Activated T-cell treated with anti-CD3 and anti-CD28 coated beads, Interleukin-2, amount 50 U/mL, for 72 hours (primary cell): ENCODE data around the gene COQ10B. TPM values are rescaled to one million over a fixed set of nuclear protein-coding genes. Genes with fewer than 3 reads are reported as not detected.
"Not testable (repeated sequence)": the region's sequence is repeated elsewhere in the genome, so short reads cannot be mapped to it uniquely, and the experiment has no call there.

Experiments
- ATAC-seq, 2 donors: fragments of 150-1000 bp; cut with Tn5 transposase; replicated peaks in 1 of 2; 2 replicates each; pipeline ENCODE4 v1.10.0; 2021; ENCODE audit warnings: moderate library complexity in 2 of 2, mild to moderate bottlenecking in 1 of 2
- DNase-seq, 2 donors: peaks; one replicate each; pipeline ENCODE4 v3.0.0; 2021 to 2022; ENCODE audit warnings: mixed read lengths in 1 of 2
- H3K27ac Mint-ChIP-seq: one replicate; pipeline ENCODE4 v1.8.0; 2022; ENCODE audit warnings: mild to moderate bottlenecking, moderate library complexity, mixed read lengths
- H3K27me3 Mint-ChIP-seq: one replicate; pipeline ENCODE4 v1.8.0; 2022; ENCODE audit warnings: low read depth, mixed read lengths
- H3K36me3 Mint-ChIP-seq, 2 donors: one replicate each; pipeline ENCODE4 v1.8.0; 2022; ENCODE audit warnings: mixed read lengths in 2 of 2, mild to moderate bottlenecking in 1 of 2; ENCODE audit not compliant: insufficient read depth in 2 of 2
- H3K4me1 Mint-ChIP-seq: one replicate; pipeline ENCODE4 v1.8.0; 2022; ENCODE audit warnings: low read depth, mixed read lengths
- H3K4me3 Mint-ChIP-seq, 2 donors: one replicate each; pipeline ENCODE4 v1.8.0; 2022; ENCODE audit warnings: mild to moderate bottlenecking in 2 of 2, mixed read lengths in 2 of 2, moderate library complexity in 2 of 2
- H3K9me3 Mint-ChIP-seq, 2 donors: one replicate each; pipeline ENCODE4 v1.8.0; 2022; ENCODE audit warnings: mixed read lengths in 2 of 2
- total RNA-seq, 2 donors: library from RNA; stranded (reverse); gene quantifications; one replicate each; pipeline ENCODE4 v1.2.3, GENCODE V29; 2022

COQ10B gene
- total RNA-seq: 10 to 100 TPM; 24.0 to 25.6 TPM

DNA sequence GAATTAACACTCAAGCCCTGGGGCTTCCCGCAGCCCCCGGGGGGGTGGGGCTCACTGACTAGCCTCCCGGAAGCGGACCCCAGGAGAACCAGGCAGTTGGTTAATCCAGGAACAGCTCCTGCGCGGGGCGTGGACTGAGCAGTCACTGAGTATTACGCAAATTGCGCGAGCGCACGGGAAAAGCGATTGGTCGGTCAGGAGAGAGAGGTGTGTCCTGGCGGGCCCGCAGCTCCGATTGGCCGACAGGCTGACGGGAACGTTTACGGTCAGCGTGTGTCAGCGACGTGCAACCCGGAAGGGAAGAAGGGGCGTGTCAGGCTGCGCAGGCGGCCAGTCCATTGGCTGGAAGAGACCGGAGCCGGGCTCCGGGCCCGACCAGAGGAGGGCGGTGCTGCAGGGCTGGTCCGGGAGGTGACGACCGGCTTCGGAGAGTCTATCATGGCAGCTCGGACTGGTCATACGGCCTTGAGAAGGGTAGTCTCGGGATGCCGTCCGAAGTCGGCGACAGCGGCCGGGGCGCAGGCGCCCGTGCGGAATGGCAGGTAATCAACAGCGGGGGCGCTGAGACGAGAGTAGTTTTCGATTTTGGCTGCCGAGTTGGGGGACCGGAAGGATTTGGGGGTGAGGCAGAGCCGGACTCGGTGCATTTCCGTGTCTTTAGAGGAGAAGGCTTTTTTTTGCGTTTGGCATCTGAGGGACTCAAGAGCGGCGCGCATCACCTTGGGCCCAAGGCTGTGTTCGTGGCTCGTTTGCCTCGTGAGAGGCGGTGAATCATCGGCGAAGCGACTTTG lies at the start of gene COQ10B:
TSS of gene COQ10B (plus strand) at position 430 of the 791 bp plus-strand sequence. CDS start at position 439, 9 bp downstream.
- peaks cover 10 to 11% of the 10 kb centered on the region in 2 donors for H3K36me3 Mint-ChIP-seq
- peak; percentile 98 to 99 for DNase-seq
- H3K9me3 Mint-ChIP-seq: no peaks in the 10 kb centered on the region
- peak within 1 kb of the TSS; percentile 95 to 96 for H3K4me3 Mint-ChIP-seq
- peaks cover 49% of the 10 kb centered on the region for H3K4me1 Mint-ChIP-seq
- ATAC-seq: peak; percentile 93
- peak within 1 kb of the TSS; percentile 99 for H3K27ac Mint-ChIP-seq
- no peaks in the 10 kb centered on the region for H3K27me3 Mint-ChIP-seq

- Mint-ChIP-seq H3K4me3 (no peak overlapping the region), H3K9me3 (no peaks in the 10 kb centered on the region), H3K4me1 (no peaks in the 10 kb centered on the region), H3K36me3 (peaks cover 14 to 59% of the 10 kb centered on the region in 2 donors), H3K27me3 (no peaks in the 10 kb centered on the region), H3K27ac (no peak overlapping the region)
- ATAC-seq (no peak), DNase-seq (no peak)
Observed at GRCh38 chr2:197405582-197405981, 47.8 kb upstream of the COQ10B start.

DNA sequence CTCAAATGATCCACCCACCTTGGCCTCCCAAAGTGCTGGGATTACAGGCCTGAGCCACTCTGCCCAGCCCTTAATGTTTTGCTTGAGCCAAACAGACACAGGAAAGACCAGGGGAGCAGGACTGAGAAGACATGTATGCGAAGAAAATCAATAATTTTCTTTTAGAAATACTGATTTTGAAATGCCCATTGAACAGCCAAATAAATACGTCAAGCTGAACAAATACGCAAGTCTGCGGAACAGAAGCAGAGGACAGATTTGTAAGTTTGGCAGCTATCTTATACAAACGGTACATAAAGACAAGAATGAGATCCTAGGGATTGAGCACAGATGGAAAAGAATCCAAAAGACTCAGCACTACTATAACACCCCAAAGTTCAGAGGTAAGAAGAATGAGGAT lies 39.3 kb upstream of the COQ10B start:
- Mint-ChIP-seq H3K4me3 (no peak overlapping the region), H3K27ac (no peak overlapping the region), H3K36me3 (peaks cover 15 to 42% of the 10 kb centered on the region in 2 donors), H3K27me3 (no peaks in the 10 kb centered on the region), H3K9me3 (no peaks in the 10 kb centered on the region), H3K4me1 (no peaks in the 10 kb centered on the region)
- no peak for ATAC-seq
- DNase-seq: no peak

DNA sequence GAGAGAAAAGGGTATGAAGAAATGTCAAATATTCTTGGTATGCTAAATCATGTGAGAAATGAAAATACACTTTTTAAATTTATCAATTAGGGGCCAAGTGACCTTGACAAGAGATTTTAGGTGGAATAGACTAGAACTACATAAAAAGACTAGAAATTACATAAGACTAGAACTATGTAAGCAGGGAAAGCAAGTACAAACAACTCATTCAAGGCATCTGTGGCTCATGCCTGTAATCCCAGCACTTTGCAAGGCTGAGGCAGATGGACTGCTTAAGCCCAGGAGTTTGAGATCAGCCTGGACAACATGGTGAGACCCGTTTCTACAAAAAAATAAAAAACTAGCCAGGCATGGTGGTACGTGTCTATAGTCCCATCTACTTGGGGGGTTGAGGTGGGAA lies 38.8 kb upstream of the COQ10B start:
- H3K27me3 Mint-ChIP-seq: no peaks in the 10 kb centered on the region
- no peaks in the 10 kb centered on the region for H3K4me1 Mint-ChIP-seq
- ATAC-seq (no peak), DNase-seq (no peak)
- H3K9me3 Mint-ChIP-seq: no peaks in the 10 kb centered on the region
- peaks cover 15 to 43% of the 10 kb centered on the region in 2 donors for H3K36me3 Mint-ChIP-seq
- H3K4me3 Mint-ChIP-seq: no peak overlapping the region
- H3K27ac Mint-ChIP-seq: no peak overlapping the region

- peaks cover 12% of the 10 kb centered on the region for H3K4me1 Mint-ChIP-seq
- no peaks in the 10 kb centered on the region for H3K9me3 Mint-ChIP-seq
- no peaks in the 10 kb centered on the region for H3K27me3 Mint-ChIP-seq
- peaks cover 14 to 34% of the 10 kb centered on the region in 2 donors for H3K36me3 Mint-ChIP-seq
- no peak for ATAC-seq
- no peak overlapping the region for H3K27ac Mint-ChIP-seq
- DNase-seq: no peak
- no peak overlapping the region for H3K4me3 Mint-ChIP-seq
Observed at GRCh38 chr2:197416268-197416667, 37.1 kb upstream of the COQ10B start.

DNA sequence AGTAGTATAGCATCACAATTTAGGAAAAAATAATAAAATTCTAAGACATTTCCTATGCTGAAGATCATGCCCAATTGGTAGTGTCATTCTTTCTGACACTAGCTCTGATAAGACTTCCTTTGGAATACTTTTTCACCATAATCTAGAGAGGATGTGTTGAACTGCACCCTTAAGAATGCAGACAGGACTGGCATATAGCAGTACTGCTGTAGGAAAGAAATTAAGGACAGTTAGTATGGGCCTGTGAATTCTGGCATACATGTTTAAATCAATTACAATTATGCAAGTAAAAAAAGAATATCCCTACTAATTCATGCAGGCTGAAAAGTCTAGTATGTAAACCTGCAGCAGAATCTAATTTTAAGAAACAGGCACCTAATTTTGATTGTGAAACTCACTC lies 33.9 kb upstream of the COQ10B start:
- DNase-seq (no peak), ATAC-seq (no peak)
- no peaks in the 10 kb centered on the region for H3K9me3 Mint-ChIP-seq
- H3K36me3 Mint-ChIP-seq: peaks cover 10 to 27% of the 10 kb centered on the region in 2 donors
- peaks cover 26% of the 10 kb centered on the region for H3K4me1 Mint-ChIP-seq
- no peaks in the 10 kb centered on the region for H3K27me3 Mint-ChIP-seq
- peak overlapping the region; percentile 77 for H3K27ac Mint-ChIP-seq
- no peak overlapping the region for H3K4me3 Mint-ChIP-seq

DNA sequence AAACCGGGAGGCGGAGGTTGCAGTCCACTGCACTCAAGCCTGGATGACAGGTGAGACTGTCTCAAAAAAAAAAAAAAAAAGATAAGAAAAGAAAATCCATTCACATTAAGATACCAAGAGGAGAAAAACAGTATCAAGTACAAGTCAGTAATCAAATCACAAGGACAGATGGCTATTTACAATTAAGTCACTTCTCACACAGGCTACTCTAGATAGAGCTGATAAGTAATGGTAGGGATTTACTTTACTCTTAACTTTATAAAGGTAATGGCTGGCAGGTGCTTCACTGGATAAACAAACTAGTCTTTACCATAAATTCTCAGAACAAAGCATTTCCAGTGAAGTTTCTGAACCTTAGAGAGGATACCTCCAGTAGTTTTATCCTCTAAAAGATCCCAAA lies 30.0 kb upstream of the COQ10B start:
- Mint-ChIP-seq H3K27ac (peak overlapping the region; percentile 63), H3K4me3 (no peak overlapping the region), H3K27me3 (no peaks in the 10 kb centered on the region), H3K9me3 (no peaks in the 10 kb centered on the region), H3K4me1 (peaks cover 56% of the 10 kb centered on the region), H3K36me3 (peaks cover 1 to 12% of the 10 kb centered on the region in 2 donors)
- no peak for ATAC-seq
- no peak for DNase-seq

DNA sequence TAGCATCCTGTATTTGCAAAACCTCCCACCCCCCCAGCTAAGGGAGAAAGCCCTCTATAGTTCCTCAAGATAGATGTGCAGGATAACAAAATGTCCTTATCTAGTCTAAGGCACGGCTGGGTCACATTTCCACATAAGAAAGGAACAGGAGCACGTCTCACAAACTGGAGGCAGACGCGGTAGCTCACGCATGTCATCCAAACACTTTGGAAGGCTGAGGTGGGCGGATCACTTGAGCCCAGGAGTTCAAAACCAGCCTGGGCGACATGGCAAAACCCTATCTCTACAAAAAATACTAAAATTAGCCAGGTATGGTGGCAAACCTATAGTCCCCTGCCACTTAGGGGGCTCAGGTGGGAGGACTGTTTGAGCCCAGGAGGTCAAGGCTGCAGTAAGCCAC lies 27.8 kb upstream of the COQ10B start:
- Mint-ChIP-seq H3K4me1 (peaks cover 73% of the 10 kb centered on the region), H3K27ac (no peak overlapping the region), H3K36me3 (peaks cover 1 to 16% of the 10 kb centered on the region in 2 donors), H3K9me3 (no peaks in the 10 kb centered on the region), H3K27me3 (no peaks in the 10 kb centered on the region), H3K4me3 (peak overlapping the region in 1 of 2 donors; percentile 59)
- DNase-seq (no peak), ATAC-seq (no peak)

GRCh38 chr2:197426723-197427603 lies 26.4 kb upstream of the COQ10B start:
- Mint-ChIP-seq H3K9me3 (no peaks in the 10 kb centered on the region), H3K36me3 (peaks cover 4 to 20% of the 10 kb centered on the region in 2 donors), H3K4me3 (peak overlapping the region; percentile 11 to 59), H3K27ac (peak overlapping the region; percentile 54), H3K4me1 (peaks cover 76% of the 10 kb centered on the region), H3K27me3 (no peaks in the 10 kb centered on the region)
- DNase-seq (no peak), ATAC-seq (no peak)

GRCh38 chr2:197427986-197428385 lies 25.4 kb upstream of the COQ10B start:
- Mint-ChIP-seq H3K36me3 (peaks cover 4 to 17% of the 10 kb centered on the region in 2 donors), H3K9me3 (no peaks in the 10 kb centered on the region), H3K27me3 (no peaks in the 10 kb centered on the region), H3K4me1 (peaks cover 86% of the 10 kb centered on the region), H3K27ac (no peak overlapping the region), H3K4me3 (peak overlapping the region in 1 of 2 donors; percentile 94)
- DNase-seq (no peak), ATAC-seq (no peak)

- peak overlapping the region; percentile 99 for H3K27ac Mint-ChIP-seq
- H3K9me3 Mint-ChIP-seq: no peaks in the 10 kb centered on the region
- no peaks in the 10 kb centered on the region for H3K27me3 Mint-ChIP-seq
- H3K4me3 Mint-ChIP-seq: peak overlapping the region; percentile 85 to 94
- ATAC-seq (no peak), DNase-seq (no peak)
- peaks cover 13 to 21% of the 10 kb centered on the region in 2 donors for H3K36me3 Mint-ChIP-seq
- H3K4me1 Mint-ChIP-seq: peaks cover 75% of the 10 kb centered on the region
Observed at GRCh38 chr2:197431858-197432257, 21.5 kb upstream of the COQ10B start.

DNA sequence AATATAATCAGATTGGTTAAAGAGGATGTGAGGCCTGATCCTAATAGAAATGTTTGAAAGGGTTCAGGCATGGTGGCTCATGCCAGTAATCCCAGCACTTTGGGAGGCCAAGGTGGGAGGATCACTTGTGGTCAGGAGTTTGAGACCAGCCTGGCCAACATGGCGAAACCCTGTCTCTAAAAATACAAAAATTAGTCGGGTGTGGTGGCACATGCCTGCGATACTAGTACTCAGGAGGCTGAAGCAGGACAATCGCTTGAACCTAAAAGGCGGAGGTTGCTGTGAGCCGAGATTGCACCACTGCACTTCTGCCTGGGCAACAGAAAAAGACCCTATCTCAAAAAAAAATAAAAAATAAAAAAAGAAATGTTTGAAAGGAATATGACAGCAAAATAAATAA lies 20.8 kb upstream of the COQ10B start:
- Mint-ChIP-seq H3K4me1 (peaks cover 68% of the 10 kb centered on the region), H3K27ac (peak overlapping the region; percentile 88), H3K4me3 (peak overlapping the region; percentile 85 to 94), H3K36me3 (peaks cover 13 to 21% of the 10 kb centered on the region in 2 donors)
- not testable (repeated sequence) for H3K9me3 Mint-ChIP-seq, ATAC-seq, H3K27me3 Mint-ChIP-seq, DNase-seq

DNA sequence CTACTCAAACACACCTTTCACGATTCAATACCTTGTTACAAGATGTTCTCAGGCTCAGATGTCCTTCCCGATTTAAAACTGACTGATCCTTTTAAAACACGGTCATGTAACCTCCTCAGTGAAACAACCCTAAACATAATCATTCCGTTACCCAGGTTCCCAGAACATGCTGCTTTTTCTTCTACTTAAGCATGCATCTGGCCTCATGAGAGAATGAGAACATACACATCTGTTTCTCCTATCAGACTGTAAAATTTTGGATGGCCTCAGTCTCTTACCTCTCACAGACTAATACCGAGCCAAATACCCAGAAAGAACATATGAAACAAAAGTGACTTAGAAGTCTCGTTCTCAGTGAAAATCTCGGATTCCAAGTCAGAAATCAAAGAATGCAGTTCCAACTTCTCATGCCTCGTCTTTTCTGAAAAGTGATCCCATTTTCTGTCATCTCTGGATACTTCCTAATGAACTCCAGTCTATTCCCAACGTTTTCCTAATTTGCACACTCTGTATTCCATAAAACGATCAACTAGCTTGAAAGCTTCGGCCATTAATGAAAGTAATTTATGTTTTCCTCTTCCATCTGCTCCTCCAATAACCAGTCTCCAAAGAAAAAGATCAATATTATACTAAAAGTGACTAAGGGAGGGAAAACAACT lies 19.4 kb upstream of the COQ10B start:
- no peaks in the 10 kb centered on the region for H3K9me3 Mint-ChIP-seq
- H3K4me3 Mint-ChIP-seq: peak overlapping the region; percentile 85 to 94
- H3K36me3 Mint-ChIP-seq: peaks cover 13 to 16% of the 10 kb centered on the region in 2 donors
- no peak for DNase-seq
- H3K27ac Mint-ChIP-seq: peak overlapping the region; percentile 99
- peaks cover 57% of the 10 kb centered on the region for H3K4me1 Mint-ChIP-seq
- no peaks in the 10 kb centered on the region for H3K27me3 Mint-ChIP-seq
- no peak for ATAC-seq
